ENCODE results near the gene PRDX4.
"Not testable (repeated sequence)": the region's sequence is repeated elsewhere in the genome, so short reads cannot be mapped to it uniquely, and the experiment has no call there.

The PRDX4 gene

GRCh38 chrX:23667239-23668177 lies at the start of gene PRDX4:
TSS of gene PRDX4 (plus strand) at chrX:23667493. CDS start at chrX:23667571, 78 bp downstream.
- DNase-seq: peak; percentile 80

- DNase-seq: no peak
These were observed 45.5 kb upstream of the PRDX4 start for GRCh38 chrX:23621621-23622265.

- no peak for DNase-seq
These were observed 43.5 kb upstream of the PRDX4 start for GRCh38 chrX:23623797-23624196.

GRCh38 chrX:23626651-23627050 lies 40.6 kb upstream of the PRDX4 start:
- no peak for DNase-seq

- DNase-seq: no peak
These were observed 39.2 kb upstream of the PRDX4 start for GRCh38 chrX:23628131-23628530.

- no peak for DNase-seq
These were observed 36.2 kb upstream of the PRDX4 start for GRCh38 chrX:23631136-23631535.

- no peak for DNase-seq
These were observed 33.3 kb upstream of the PRDX4 start for GRCh38 chrX:23633834-23634580.

GRCh38 chrX:23637187-23637586 lies 30.1 kb upstream of the PRDX4 start:
- no peak for DNase-seq

- DNase-seq: no peak
These were observed 24.3 kb upstream of the PRDX4 start for GRCh38 chrX:23643020-23643419.

GRCh38 chrX:23644744-23645143 lies 22.5 kb upstream of the PRDX4 start:
- no peak for DNase-seq

GRCh38 chrX:23656091-23656490 lies 11.2 kb upstream of the PRDX4 start:
- no peak for DNase-seq

GRCh38 chrX:23656684-23657083 lies 10.6 kb upstream of the PRDX4 start:
- no peak for DNase-seq

- DNase-seq: no peak
These were observed 8.0 kb upstream of the PRDX4 start for GRCh38 chrX:23659339-23659738.

GRCh38 chrX:23660083-23660765 lies 7.1 kb upstream of the PRDX4 start:
- DNase-seq: not testable (repeated sequence)

GRCh38 chrX:23660766-23661132 lies 6.5 kb upstream of the PRDX4 start:
- DNase-seq: no peak

- DNase-seq: no peak
These were observed 5.6 kb upstream of the PRDX4 start for GRCh38 chrX:23661671-23662070.

- peak; percentile 5 for DNase-seq
These were observed 5.1 kb upstream of the PRDX4 start for GRCh38 chrX:23662187-23662586.

GRCh38 chrX:23662853-23663252 lies 4.4 kb upstream of the PRDX4 start:
- peak; percentile 9 for DNase-seq

GRCh38 chrX:23664496-23664895 lies 2.8 kb upstream of the PRDX4 start:
- DNase-seq: no peak

- DNase-seq: no peak
These were observed 1.0 kb upstream of the PRDX4 start for GRCh38 chrX:23666282-23666681.

GRCh38 chrX:23668335-23668734 lies 1.0 kb downstream of the PRDX4 start:
- no peak for DNase-seq

- DNase-seq: no peak
These were observed 3.2 kb downstream of the PRDX4 start for GRCh38 chrX:23670528-23670927.

GRCh38 chrX:23673108-23673507 lies 5.8 kb downstream of the PRDX4 start:
- no peak for DNase-seq
